Natural killer cell (primary cell): ENCODE data around the gene MTG2. TPM values are rescaled to one million over a fixed set of nuclear protein-coding genes. Genes with fewer than 3 reads are reported as not detected.
A peak's percentile ranks its signal among the peaks of the same experiment; 100 is the strongest.

ENCODE experiments used
- ATAC-seq, 3 donors: fragments of 150-1000 bp in 2 of 3; fragments of 200-7000 bp in 1 of 3; cut with Tn5 transposase; 1 replicate in 1 of 3; 2 replicates in 2 of 3; pipeline ENCODE4 v1.10.0; 2021; ENCODE audit warnings: mild to moderate bottlenecking in 2 of 3, moderate library complexity in 2 of 3
- DNase-seq, 2 donors: peaks; one replicate each; pipeline versions ENCODE4 v3.0.0 to v3.0.0-alpha.2; 2013 to 2021; ENCODE audit warnings: mixed read lengths in 1 of 2
- H3K27ac ChIP-seq: one replicate; pipeline ENCODE4 v1.5.1; 2013; ENCODE audit warnings: mild to moderate bottlenecking, low read length
- H3K27me3 ChIP-seq: one replicate; pipeline ENCODE4 v1.6.1; 2013; ENCODE audit warnings: low read length; ENCODE audit not compliant: control insufficient read depth, insufficient read depth
- H3K36me3 ChIP-seq: one replicate; pipeline ENCODE4 v1.6.1; 2013; ENCODE audit warnings: low read length; ENCODE audit not compliant: control insufficient read depth, insufficient read depth
- H3K4me1 ChIP-seq: one replicate; pipeline ENCODE4 v1.6.1; 2013; ENCODE audit warnings: low read length; ENCODE audit not compliant: control insufficient read depth, insufficient read depth
- H3K4me3 ChIP-seq: one replicate; pipeline ENCODE4 v1.5.1; 2013; ENCODE audit warnings: low read length
- H3K9me3 ChIP-seq: one replicate; pipeline ENCODE4 v1.6.1; 2013; ENCODE audit warnings: low read length; ENCODE audit not compliant: control insufficient read depth, insufficient read depth
- H3K27ac Mint-ChIP-seq, 2 donors: one replicate each; pipeline ENCODE4 v1.8.0; 2022; ENCODE audit warnings: mild to moderate bottlenecking in 2 of 2, mixed read lengths in 2 of 2, moderate library complexity in 1 of 2
- H3K27me3 Mint-ChIP-seq, 2 donors: one replicate each; pipeline ENCODE4 v1.8.0; 2022; ENCODE audit warnings: low read depth in 2 of 2, mixed read lengths in 2 of 2
- H3K36me3 Mint-ChIP-seq: one replicate; pipeline ENCODE4 v1.8.0; 2022; ENCODE audit warnings: mixed read lengths
- H3K4me1 Mint-ChIP-seq, 2 donors: one replicate each; pipeline ENCODE4 v1.8.0; 2022; ENCODE audit warnings: mixed read lengths in 2 of 2
- H3K4me3 Mint-ChIP-seq: one replicate; pipeline ENCODE4 v1.8.0; 2022; ENCODE audit warnings: mild to moderate bottlenecking, moderate library complexity, mixed read lengths
- H3K9me3 Mint-ChIP-seq, 2 donors: one replicate each; pipeline ENCODE4 v1.8.0; 2022; ENCODE audit warnings: mixed read lengths in 2 of 2
- CTCF ChIP-seq: fragments of 200-600 bp; IDR thresholded peaks from one replicate; pipeline ENCODE4 v1.8.0; 2022; ENCODE audit warnings: antibody characterized with exemption
- WGBS: methylation state at CpG from one replicate; pipeline ENCODE4 v1.1.7; 2013; ENCODE audit warnings: missing lambda C conversion rate; ENCODE audit not compliant: insufficient coverage; 5-methylcytosine and 5-hydroxymethylcytosine counted together
- intact Hi-C: fragments of 100-400 bp; cut with micrococcal nuclease; formaldehyde crosslinking; loops from one replicate; pipeline ENCODE4 v1.14.2; 2022
- total RNA-seq, 4 donors: library from RNA; stranded (reverse); fragments of 120-200 nt in 1 of 4; gene quantifications; one replicate each; pipeline versions ENCODE4 v1.2.3 to v1.2.4, GENCODE V29; 2013 to 2022

Gene MTG2
- total RNA-seq, 3 donors from 2014 or later (not counting 1 experiment from before 2014, with no cell fraction given) = 16.8 to 25.8 (median 25.3) TPM

DNA sequence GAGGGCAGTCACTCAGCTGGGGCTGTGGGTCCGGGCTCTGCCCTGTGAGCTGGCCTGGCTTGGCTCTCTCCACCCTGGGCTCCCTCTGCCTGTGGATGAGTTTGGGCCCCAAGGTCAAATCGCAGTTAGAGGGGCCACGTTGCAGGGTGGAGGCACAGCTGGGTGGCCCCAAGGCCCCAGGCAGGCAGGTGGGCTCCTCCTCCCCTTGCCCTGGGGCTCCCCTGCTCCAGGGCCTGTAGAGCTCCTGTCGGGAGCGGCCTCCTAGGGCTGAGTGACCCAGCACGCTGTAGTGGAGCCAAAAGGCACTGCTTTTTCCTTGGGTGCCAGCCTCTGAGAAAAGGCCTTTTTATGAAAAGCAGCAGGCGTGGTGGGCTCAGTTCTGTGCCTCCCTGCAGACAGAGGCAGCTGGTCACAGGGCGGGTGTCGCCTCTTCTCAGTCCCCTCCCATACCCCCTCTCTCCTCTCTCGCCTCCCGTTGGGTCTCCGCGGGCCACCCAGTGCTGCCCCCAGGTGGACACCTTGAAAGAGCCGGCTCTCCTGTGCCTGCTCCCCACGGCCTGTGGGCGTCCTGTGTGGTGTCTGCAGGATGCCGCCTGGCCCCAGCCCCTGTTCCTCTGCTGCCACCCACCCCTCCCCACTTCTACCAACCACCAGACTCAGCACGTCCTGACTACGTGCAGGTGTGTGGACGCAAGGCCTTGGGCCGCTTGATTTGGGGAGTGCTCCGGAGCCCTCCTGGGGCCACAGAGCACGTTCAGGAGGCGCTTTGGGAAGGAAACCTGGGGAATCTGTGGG lies 26.0 kb upstream of the MTG2 start:
- intact Hi-C loops = loop anchor here (2.0 kb wide), 1 partner anchor 146 kb away; no protein-coding TSS in a partner anchor
- WGBS = 51% methylated on average over 24 of the region's 24 CpGs
- H3K4me3 Mint-ChIP-seq = no peak overlapping the region

DNA sequence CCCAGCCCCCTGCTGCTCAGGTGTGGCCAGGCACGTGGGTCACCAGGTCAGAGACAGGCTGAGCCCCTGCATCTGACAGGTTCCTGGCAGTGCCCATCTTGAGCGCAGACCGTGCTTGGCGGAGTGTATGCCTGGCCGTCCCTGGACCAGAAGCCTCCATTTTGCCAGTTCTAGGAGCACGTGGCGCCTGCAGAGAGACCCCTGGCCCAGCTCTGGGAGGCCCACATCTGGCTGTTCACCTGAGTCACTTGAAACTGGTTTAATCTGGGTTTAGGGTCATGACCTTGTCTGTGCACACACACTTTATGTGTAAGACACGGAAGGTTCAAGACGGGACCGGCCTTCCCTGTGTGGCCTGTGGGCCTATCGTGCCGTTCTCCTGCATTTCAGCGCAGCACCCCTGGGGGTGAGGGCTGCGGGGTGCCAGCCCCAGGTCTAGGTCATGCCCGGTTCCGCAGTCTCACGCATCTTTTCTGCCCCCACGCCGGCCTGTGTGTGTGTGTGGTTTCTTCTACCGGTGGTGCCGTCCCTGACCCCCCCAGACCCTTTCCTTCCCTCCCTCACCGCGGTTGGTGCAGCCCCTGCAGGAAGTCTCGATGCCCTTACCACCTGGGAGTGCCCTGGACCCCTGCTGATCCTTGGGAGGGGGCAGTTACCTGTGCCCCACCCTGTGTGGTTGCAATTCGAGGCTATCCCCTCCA lies 25.3 kb upstream of the MTG2 start:
- Histone ChIP-seq H3K4me1 (peaks cover 18% of the 10 kb centered on the region), H3K27me3 (no peaks in the 10 kb centered on the region), H3K36me3 (peaks cover 8% of the 10 kb centered on the region), H3K9me3 (no peaks in the 10 kb centered on the region), H3K4me3 (no peak overlapping the region), H3K27ac (no peak overlapping the region)
- ATAC-seq = no peak
- H3K27me3 Mint-ChIP-seq = no peaks in the 10 kb centered on the region
- WGBS = 81% methylated on average over 23 of the region's 25 CpGs
- no peak overlapping the region for H3K27ac Mint-ChIP-seq
- H3K36me3 Mint-ChIP-seq = no peaks in the 10 kb centered on the region
- intact Hi-C loops = loop anchor here (2.0 kb wide), 1 partner anchor 147 kb away; no protein-coding TSS in a partner anchor
- no peak for DNase-seq
- TF ChIP-seq CTCF = no peak
- H3K4me3 Mint-ChIP-seq = no peak overlapping the region
- H3K9me3 Mint-ChIP-seq = peaks cover 0 to 2% of the 10 kb centered on the region in 2 donors
- H3K4me1 Mint-ChIP-seq = peaks cover 5 to 18% of the 10 kb centered on the region in 2 donors

More for the DNA sequence above, 26.0 kb upstream of the MTG2 start:
- Histone ChIP-seq H3K9me3 (no peaks in the 10 kb centered on the region), H3K27me3 (no peaks in the 10 kb centered on the region), H3K36me3 (peaks cover 8% of the 10 kb centered on the region), H3K27ac (no peak overlapping the region), H3K4me1 (peaks cover 18% of the 10 kb centered on the region), H3K4me3 (no peak overlapping the region)
- no peaks in the 10 kb centered on the region for H3K27me3 Mint-ChIP-seq
- H3K4me1 Mint-ChIP-seq = peaks cover 5 to 23% of the 10 kb centered on the region in 2 donors
- peak; percentile 88 to 94 (median 94) for ATAC-seq
- DNase-seq = peak; percentile 69 to 80
- H3K36me3 Mint-ChIP-seq = no peaks in the 10 kb centered on the region
- peaks cover 0 to 2% of the 10 kb centered on the region in 2 donors for H3K9me3 Mint-ChIP-seq
- no peak overlapping the region for H3K27ac Mint-ChIP-seq
- peak; percentile 74 for TF ChIP-seq CTCF

GRCh38 chr20:62158088-62158400 lies 24.8 kb upstream of the MTG2 start:
- Mint-ChIP-seq H3K4me3 (no peak overlapping the region), H3K36me3 (no peaks in the 10 kb centered on the region), H3K27me3 (no peaks in the 10 kb centered on the region), H3K9me3 (no peaks in the 10 kb centered on the region), H3K4me1 (peaks cover 5 to 18% of the 10 kb centered on the region in 2 donors), H3K27ac (no peak overlapping the region)
- no peak for ATAC-seq
- intact Hi-C loops = no loop called here
- H3K4me3 ChIP-seq = no peak overlapping the region
- H3K27me3 ChIP-seq = no peaks in the 10 kb centered on the region
- H3K9me3 ChIP-seq = no peaks in the 10 kb centered on the region
- TF ChIP-seq CTCF = no peak
- WGBS = 97% methylated on average over 12 of the region's 12 CpGs
- H3K4me1 ChIP-seq = peaks cover 18% of the 10 kb centered on the region
- DNase-seq = no peak
- H3K27ac ChIP-seq = no peak overlapping the region
- peaks cover 9% of the 10 kb centered on the region for H3K36me3 ChIP-seq
